Stimulated activated CD4-positive, alpha-beta T cell treated with anti-CD3 and anti-CD28 coated beads, Interleukin-12 subunit alpha, Interleukin-12 subunit beta, amount 100 ng/mL, for 4 hours (primary cell): ENCODE measurements around the gene SELENOM.
"Not testable (repeated sequence)": the region's sequence is repeated elsewhere in the genome, so short reads cannot be mapped to it uniquely, and the experiment has no call there.

Source experiments
- DNase-seq: peaks from one replicate; pipeline ENCODE4 v3.0.0-alpha.2; 2020

SELENOM gene

GRCh38 chr22:31073125-31073524 lies 34.2 kb downstream of the SELENOM start:
- not testable (repeated sequence) for DNase-seq

- not testable (repeated sequence) for DNase-seq
Measured at GRCh38 chr22:31069691-31070314, 37.6 kb downstream of the SELENOM start.

- DNase-seq: no peak
Measured at GRCh38 chr22:31068970-31069369, 38.4 kb downstream of the SELENOM start.

GRCh38 chr22:31064369-31064768 lies 43.0 kb downstream of the SELENOM start:
- DNase-seq: no peak

- DNase-seq: no peak
Measured at GRCh38 chr22:31062566-31063230, 44.7 kb downstream of the SELENOM start.

- not testable (repeated sequence) for DNase-seq
Measured at GRCh38 chr22:31059663-31060062, 47.7 kb downstream of the SELENOM start.

- no peak for DNase-seq
Measured at GRCh38 chr22:31056986-31057599, 50.3 kb downstream of the SELENOM start.

GRCh38 chr22:31055635-31056159 lies 51.7 kb downstream of the SELENOM start:
- DNase-seq: no peak

GRCh38 chr22:31055117-31055634 lies 52.2 kb downstream of the SELENOM start:
- DNase-seq: no peak
